Gastrocnemius medialis (tissue), 4 donors: ENCODE results near the gene FBXO42. TPM values are rescaled to one million over a fixed set of nuclear protein-coding genes. Genes with fewer than 3 reads are reported as not detected.
A peak's percentile ranks its signal among the peaks of the same experiment; 100 is the strongest.
"Not testable (repeated sequence)": the region's sequence is repeated elsewhere in the genome, so short reads cannot be mapped to it uniquely, and the experiment has no call there.

ENCODE experiments used
- ATAC-seq, 2 donors: fragments of 150-250 bp; one replicate each; pipeline ENCODE4 v1.9.1; 2016
- DNase-seq, 2 donors: peaks; one replicate each; pipeline ENCODE4 v3.0.0-alpha.2; 2019
- H3K27ac ChIP-seq, 4 donors: fragments of 200-600 bp; sonication (generic); 1 replicate in 1 of 4; 2 replicates in 3 of 4; pipeline ENCODE4 v1.5.1; 2016 to 2018; ENCODE audit warnings: mild to moderate bottlenecking in 2 of 4, moderate library complexity in 1 of 4
- H3K27me3 ChIP-seq, 3 donors: fragments of 200-600 bp; sonication (generic) in 2 of 3; 1 replicate in 1 of 3; 2 replicates in 2 of 3; pipeline versions ENCODE4 v1.5.1 to v1.6.0; 2016 to 2019; ENCODE audit warnings: mild to moderate bottlenecking in 1 of 3, moderate library complexity in 1 of 3
- H3K36me3 ChIP-seq, 2 donors: fragments of 200-600 bp; sonication (generic) in 1 of 2; one replicate each; pipeline ENCODE4 v1.5.1; 2017 to 2018
- H3K4me1 ChIP-seq, 2 donors: fragments of 200-600 bp; sonication (generic) in 1 of 2; one replicate each; pipeline ENCODE4 v1.5.1; 2016 to 2017; ENCODE audit warnings: mild to moderate bottlenecking in 2 of 2
- H3K4me3 ChIP-seq, 4 donors: fragments of 200-600 bp; sonication (generic) in 3 of 4; 1 replicate in 1 of 4; 2 replicates in 3 of 4; pipeline ENCODE4 v1.5.1; 2016 to 2019; ENCODE audit warnings: mild to moderate bottlenecking in 2 of 4
- H3K9me3 ChIP-seq, 3 donors: fragments of 200-600 bp; sonication (generic) in 2 of 3; 1 replicate in 1 of 3; 2 replicates in 2 of 3; pipeline ENCODE4 v1.5.1; 2016 to 2019
- POLR2A ChIP-seq, 2 donors: fragments of 450-650 bp; IDR thresholded peaks; one replicate each; pipeline ENCODE4 v1.6.1; 2017; ENCODE audit warnings: antibody characterized with exemption in 2 of 2, mild to moderate bottlenecking in 2 of 2, moderate library complexity in 2 of 2
- in situ Hi-C, 4 donors: fragments of 200-750 bp; cut with MboI; loops; one replicate each; pipeline versions ENCODE4 v1.15.0 to v1.8.0; 2017; ENCODE audit warnings: low sequenced_read_pairs in 4 of 4
- intact Hi-C: fragments of 100-400 bp; cut with DNase I; formaldehyde crosslinking; loops from one replicate; pipeline ENCODE4 v1.15.1; 2023; ENCODE audit warnings: low total_unique reads
- total RNA-seq, 4 donors: library from RNA; depleted of rRNA; stranded (reverse); fragments of >200 nt; gene quantifications; one replicate each; pipeline versions ENCODE4 v1.1.0 to v1.2.3, GENCODE V29; 2016
- TF ChIP-seq, protein P1 (sequence below), 5 experiments: fragments of 450-650 bp in 3 of 5; fragments of 200-600 bp in 2 of 5; sonication (generic) in 2 of 5; IDR thresholded peaks in 4 of 5; conservative IDR thresholded peaks in 1 of 5; 1 replicate in 4 of 5; 2 replicates in 1 of 5; pipeline ENCODE4 v1.5.1; 2016 to 2019; ENCODE audit warnings: antibody characterized with exemption in 5 of 5, mild to moderate bottlenecking in 3 of 5, moderate library complexity in 3 of 5

FBXO42 gene
- total RNA-seq, 4 donors from 2014 or later: 23.1 to 32.4 (median 27.2) TPM

DNA sequence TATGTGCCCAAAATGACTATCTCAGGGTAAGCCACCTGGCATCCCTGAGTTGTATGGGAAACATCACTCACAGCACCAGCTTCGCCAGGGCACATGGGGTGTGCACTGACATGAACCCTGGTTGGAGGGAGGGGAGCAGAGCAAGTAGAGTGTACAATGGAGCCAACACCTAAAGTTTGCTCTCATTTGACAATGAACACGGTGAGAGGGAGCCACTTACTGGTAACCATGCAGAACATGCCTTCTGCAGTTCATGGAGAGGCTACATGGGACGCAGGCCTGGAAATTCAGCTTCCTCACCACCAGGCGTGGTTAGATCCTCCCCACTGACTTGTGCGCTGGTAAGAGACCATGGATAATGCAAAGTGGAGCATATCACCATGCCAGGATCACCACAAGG lies 105.3 kb downstream of the FBXO42 start:
- no peaks in the 10 kb centered on the region for H3K27me3 ChIP-seq
- no peak for ATAC-seq
- peak overlapping the region; percentile 84 to 91 (median 88) for H3K27ac ChIP-seq
- no peak overlapping the region for H3K4me3 ChIP-seq
- TF ChIP-seq, protein P1, sequence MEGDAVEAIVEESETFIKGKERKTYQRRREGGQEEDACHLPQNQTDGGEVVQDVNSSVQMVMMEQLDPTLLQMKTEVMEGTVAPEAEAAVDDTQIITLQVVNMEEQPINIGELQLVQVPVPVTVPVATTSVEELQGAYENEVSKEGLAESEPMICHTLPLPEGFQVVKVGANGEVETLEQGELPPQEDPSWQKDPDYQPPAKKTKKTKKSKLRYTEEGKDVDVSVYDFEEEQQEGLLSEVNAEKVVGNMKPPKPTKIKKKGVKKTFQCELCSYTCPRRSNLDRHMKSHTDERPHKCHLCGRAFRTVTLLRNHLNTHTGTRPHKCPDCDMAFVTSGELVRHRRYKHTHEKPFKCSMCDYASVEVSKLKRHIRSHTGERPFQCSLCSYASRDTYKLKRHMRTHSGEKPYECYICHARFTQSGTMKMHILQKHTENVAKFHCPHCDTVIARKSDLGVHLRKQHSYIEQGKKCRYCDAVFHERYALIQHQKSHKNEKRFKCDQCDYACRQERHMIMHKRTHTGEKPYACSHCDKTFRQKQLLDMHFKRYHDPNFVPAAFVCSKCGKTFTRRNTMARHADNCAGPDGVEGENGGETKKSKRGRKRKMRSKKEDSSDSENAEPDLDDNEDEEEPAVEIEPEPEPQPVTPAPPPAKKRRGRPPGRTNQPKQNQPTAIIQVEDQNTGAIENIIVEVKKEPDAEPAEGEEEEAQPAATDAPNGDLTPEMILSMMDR (IDR thresholded peaks at IDR 0.05 in 4 of 5, conservative IDR thresholded peaks at IDR 0.05 in 1 of 5): no peak
- H3K4me1 ChIP-seq: peaks cover 41 to 50% of the 10 kb centered on the region in 2 donors
- H3K36me3 ChIP-seq: peaks cover 0 to 22% of the 10 kb centered on the region in 2 donors
- DNase-seq: peak in 1 of 2 donors; percentile 10
- in situ Hi-C loops (loop anchor here in 1 of 4 donors (25.0 kb wide), 1 partner anchor 115 kb away; the partner anchor contains the start of genes FBXO42 and SZRD1), intact Hi-C loops (no loop called here)
- no peaks in the 10 kb centered on the region for H3K9me3 ChIP-seq

DNA sequence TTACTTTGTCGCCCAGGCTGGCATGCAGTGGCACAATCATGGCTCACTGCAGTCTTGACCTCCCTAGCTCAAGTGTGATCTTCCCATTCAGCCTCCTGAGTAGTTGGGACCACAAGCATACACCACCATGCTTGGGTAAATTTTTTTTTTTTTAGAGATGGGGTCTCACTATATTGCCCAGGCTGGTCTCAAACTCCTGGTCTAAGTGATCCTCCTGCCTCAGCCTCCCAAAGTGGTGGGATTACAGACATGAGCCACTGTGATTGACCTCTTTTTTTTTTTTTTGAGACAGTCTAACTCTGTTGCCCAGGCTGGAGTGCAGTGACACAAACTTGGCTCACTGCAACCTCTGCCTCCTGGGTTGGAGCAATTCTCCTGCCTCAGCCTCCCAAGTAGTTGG lies 106.0 kb downstream of the FBXO42 start:
- H3K36me3 ChIP-seq: peaks cover 0 to 17% of the 10 kb centered on the region in 2 donors
- H3K4me3 ChIP-seq, ATAC-seq, H3K9me3 ChIP-seq, intact Hi-C loops, H3K27me3 ChIP-seq: not testable (repeated sequence)
- in situ Hi-C loops: loop anchor here in 1 of 4 donors (25.0 kb wide), 1 partner anchor 116 kb away; the partner anchor contains the start of genes FBXO42 and SZRD1
- peaks cover 41 to 48% of the 10 kb centered on the region in 2 donors for H3K4me1 ChIP-seq
- peak in 1 of 2 donors; percentile 6 for DNase-seq
- peak overlapping the region; percentile 84 to 91 (median 88) for H3K27ac ChIP-seq

DNA sequence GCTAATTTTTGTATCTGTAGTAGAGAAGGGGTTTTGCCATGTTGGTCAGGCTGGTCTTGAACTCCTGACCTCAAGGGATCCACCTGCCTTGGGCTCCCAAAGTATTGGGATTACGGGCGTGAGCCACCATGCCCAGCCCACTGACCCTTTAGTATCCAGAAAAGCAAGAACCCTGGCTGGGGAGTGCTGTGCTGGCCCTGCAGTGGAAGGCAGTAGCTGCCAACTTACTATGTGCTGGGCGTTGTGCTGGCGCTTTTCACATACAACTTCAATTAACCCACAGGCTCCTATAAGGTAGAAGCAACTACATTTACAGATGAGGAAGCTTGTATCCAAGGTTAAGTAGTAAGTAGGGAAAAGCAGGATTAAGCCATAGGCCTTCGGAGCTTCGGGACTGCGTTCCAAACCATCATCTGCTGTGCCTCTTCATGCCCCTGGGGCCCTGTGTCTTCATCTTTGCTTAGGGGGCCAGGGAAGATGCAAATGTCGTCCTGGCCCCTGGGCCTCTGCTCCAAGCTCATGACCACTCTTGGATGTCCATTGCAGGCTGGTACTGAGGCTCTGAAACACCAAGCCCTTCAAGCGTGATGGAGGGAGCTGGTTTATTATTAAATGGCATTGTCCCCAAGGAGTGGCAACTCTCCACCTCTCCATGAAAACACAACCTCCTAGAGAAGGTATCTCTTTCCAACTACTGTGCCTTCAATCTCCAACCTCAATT lies 106.6 kb downstream of the FBXO42 start:
- intact Hi-C loops: loop anchor here (2.0 kb wide), 1 partner anchor 167 kb away; no protein-coding TSS in a partner anchor
- Histone ChIP-seq H3K4me3 (no peak overlapping the region), H3K27me3 (no peaks in the 10 kb centered on the region), H3K36me3 (peaks cover 0 to 11% of the 10 kb centered on the region in 2 donors), H3K9me3 (no peaks in the 10 kb centered on the region), H3K4me1 (peaks cover 41 to 42% of the 10 kb centered on the region in 2 donors), H3K27ac (peak overlapping the region in 3 of 4 donors; percentile 88 to 91 (median 89))
- in situ Hi-C loops: loop anchor here in 1 of 4 donors (25.0 kb wide), 1 partner anchor 117 kb away; the partner anchor contains the start of genes FBXO42 and SZRD1
- TF ChIP-seq, protein P1 (IDR thresholded peaks at IDR 0.05 in 4 of 5, conservative IDR thresholded peaks at IDR 0.05 in 1 of 5): no peak
- no peak for TF ChIP-seq POLR2A (IDR thresholded peaks at IDR 0.05)
- ATAC-seq (no peak), DNase-seq (peak in 1 of 2 donors; percentile 8)

DNA sequence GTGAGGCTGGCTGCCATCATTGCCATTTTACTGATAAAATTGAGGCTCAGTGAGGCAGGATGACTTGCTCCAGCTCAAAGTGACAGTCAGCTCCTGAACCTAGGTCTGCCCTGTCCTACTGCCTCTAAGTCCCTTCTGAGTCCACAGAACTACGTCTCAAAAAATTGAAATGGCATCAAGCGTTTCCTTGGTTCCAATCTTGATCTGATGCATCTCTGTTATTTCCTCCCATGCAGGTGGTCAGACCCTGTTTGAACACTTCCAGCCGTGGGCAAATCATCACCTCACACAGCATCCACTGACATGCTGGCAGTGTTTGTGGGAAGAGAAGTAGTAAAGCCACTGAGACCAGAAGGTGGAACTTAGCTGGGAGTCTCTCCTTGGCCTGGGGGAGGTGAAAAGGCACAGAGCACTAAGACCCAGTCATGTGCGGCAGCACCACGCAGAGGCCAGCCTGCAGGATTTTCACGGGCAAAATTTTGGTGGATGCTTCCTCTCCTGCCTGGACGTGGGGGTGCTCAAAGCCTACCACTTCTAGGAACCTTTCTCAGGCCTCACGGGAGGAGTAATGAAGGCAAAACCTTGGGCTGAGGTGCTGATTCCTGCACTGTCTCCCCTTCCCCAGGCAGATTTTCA lies 107.5 kb downstream of the FBXO42 start:
- Histone ChIP-seq H3K4me3 (no peak overlapping the region), H3K4me1 (peaks cover 33 to 34% of the 10 kb centered on the region in 2 donors), H3K27me3 (no peaks in the 10 kb centered on the region), H3K9me3 (no peaks in the 10 kb centered on the region), H3K27ac (peak overlapping the region in 1 of 4 donors; percentile 40), H3K36me3 (peaks cover 0 to 9% of the 10 kb centered on the region in 2 donors)
- ATAC-seq: no peak
- peak in 1 of 2 donors; percentile 5 for DNase-seq
- in situ Hi-C loops (loop anchor here in 2 of 4 donors (5.0 to 25.0 kb wide), 2 partner anchors 118 to 123 kb away; partner anchors contain the start of genes SZRD1 (in 2 of the 2) and FBXO42 (in 1 of the 2)), intact Hi-C loops (loop anchor here (1.0 to 5.0 kb wide), 3 partner anchors 38 to 166 kb away; no protein-coding TSS in a partner anchor)
- TF ChIP-seq, protein P1 (IDR thresholded peaks at IDR 0.05 in 4 of 5, conservative IDR thresholded peaks at IDR 0.05 in 1 of 5): no peak
- TF ChIP-seq POLR2A (IDR thresholded peaks at IDR 0.05): no peak
